Measurements from ENCODE around the gene ZNF43.
"Not testable (repeated sequence)": the region's sequence is repeated elsewhere in the genome, so short reads cannot be mapped to it uniquely, and the experiment has no call there.

Gene ZNF43

DNA sequence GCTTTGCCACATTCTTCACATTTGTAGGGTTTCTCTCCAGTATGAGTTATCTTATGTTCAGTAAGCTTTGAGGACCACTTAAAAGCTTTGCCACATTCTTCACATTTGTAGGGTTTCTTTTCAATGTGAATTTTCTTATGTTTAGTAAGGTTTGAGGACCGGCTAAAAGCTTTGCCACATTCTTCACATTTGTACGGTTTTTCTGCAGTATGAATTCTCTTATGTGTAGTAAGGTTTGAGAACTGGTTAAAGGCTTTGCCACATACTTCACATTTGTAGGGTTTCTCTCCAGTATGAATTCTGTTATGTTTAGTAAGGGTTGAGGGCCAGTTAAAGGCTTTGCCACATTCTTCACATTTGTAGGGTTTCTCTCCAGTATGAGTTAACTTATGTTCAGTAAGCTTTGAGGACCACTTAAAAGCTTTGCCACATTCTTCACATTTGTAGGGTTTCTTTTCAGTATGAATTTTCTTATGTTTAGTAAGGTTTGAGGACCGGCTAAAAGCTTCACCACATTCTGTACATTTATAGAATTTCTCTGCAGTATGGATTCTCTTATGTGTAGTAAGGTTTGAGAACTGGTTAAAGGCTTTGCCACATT is 27.5 kb downstream of the ZNF43 start:
- not testable (repeated sequence) for DNase-seq (ENCODE audit: low read depth)

DNA sequence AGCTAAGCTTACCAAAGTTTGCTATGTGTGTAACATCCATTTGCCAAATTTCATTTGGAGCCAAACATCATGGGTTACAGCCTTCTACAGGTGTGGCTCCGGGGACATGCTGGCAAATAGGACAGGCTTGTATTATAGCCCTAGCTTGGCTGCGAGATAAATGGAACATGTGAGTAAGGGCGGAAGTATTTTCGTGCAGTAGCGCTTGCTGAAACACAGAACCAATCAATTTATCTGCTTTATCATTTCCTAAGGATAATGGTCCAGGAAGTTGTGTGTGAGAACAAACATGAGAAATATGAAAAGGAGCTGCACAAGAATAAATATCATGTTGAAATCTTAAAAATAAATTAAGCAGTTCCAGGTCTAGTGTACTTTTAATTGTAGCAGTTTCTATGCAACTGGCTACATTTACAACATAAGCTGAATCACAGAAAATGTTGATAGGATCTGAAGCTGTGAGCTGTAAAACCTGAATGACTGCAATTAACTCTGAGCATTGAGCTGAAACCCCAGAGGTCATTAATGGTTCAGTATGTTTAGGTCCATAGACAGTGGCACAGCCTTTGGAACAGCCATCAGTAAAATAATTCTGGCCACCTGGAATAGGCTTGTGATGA is 46.4 kb downstream of the ZNF43 start:
- no peak for DNase-seq (ENCODE audit: low read depth)

GRCh38 chr19:21786936-21787335 is 49.0 kb downstream of the ZNF43 start:
- DNase-seq (ENCODE audit: low read depth): no peak

DNA sequence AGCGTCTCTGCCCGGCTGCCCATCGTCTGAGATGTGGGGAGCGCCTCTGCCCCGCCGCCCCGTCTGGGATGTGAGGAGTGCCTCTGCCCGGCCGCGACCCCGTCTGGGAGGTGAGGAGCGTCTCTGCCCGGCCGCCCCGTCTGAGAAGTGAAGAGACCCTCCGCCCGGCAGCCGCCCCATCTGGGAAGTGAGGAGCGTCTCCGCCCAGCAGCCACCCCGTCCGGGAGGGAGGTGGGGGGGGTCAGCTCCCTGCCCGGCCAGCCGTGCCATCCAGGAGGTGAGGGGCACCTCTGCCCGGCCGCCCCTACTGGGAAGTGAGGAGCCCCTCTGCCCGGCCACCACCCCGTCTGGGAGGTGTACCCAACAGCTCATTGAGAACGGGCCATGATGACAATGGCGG is 60.2 kb downstream of the ZNF43 start:
- DNase-seq (ENCODE audit: low read depth): not testable (repeated sequence)

DNA sequence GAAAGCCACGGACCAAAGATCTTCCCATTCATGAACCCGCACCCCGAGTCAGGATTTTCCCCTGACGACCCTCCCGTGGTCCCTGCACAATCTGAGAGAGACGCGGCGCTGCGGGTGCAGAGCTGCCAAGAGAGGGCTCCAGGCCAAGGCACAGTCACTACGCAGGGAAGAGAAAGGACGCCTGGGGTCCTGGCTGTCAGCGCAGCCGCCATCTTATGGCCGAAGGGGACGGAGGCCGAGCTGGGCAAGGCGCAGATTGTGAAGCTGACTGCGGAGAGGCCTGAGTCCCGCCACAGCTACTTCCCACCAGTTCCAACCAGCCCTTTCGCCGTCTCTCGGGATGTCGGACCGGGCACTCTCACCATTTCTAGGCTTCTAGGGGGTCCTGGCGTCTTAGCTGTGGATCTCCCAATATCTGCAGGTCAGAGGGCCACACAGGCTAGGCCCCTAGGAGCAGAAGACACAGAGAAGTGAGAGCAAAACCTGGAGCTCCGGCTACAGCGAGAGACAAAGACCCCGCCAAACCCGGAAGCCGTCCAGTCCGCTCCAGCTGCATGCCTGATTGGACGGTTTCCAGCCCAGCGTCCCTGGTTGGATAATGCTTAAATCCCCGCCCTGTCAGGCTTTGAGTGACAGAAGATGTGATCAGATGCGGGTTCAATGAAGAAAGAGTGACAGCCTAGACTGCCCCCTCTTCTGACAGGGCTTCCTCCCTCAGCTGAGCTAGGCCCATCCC is 68.7 kb downstream of the ZNF43 start, which contains the start of gene ZNF100:
Gene ZNF100, minus strand, starts transcription at position 515 of the 736 bp plus-strand sequence. Its CDS starts 150 bp downstream, at position 365.
- peak; percentile 81 for DNase-seq (ENCODE audit: low read depth)

DNA sequence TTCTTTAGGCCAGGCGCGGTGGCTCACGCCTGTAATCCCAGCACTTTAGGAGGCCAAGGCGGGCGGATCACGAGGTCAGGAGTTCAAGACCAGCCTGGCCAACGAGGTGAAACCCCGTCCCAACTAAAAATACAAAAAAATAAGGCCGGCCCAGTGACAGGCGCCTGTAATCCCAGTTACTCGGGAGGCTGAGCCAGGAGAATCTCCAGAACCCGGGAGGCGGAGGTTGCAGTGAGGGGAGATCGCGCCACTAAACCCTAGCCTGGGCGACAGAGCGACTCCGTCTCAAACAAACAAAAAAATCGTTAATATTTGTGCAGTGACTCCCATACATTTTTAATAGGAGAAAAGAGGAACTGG is 69.3 kb downstream of the ZNF43 start:
- DNase-seq (ENCODE audit: low read depth): not testable (repeated sequence)

- DNase-seq (ENCODE audit: low read depth): no peak
Observed at GRCh38 chr19:21765151-21765550, 70.8 kb downstream of the ZNF43 start.

- DNase-seq (ENCODE audit: low read depth): not testable (repeated sequence)
Observed at GRCh38 chr19:21761547-21761946, 74.4 kb downstream of the ZNF43 start.

DNA sequence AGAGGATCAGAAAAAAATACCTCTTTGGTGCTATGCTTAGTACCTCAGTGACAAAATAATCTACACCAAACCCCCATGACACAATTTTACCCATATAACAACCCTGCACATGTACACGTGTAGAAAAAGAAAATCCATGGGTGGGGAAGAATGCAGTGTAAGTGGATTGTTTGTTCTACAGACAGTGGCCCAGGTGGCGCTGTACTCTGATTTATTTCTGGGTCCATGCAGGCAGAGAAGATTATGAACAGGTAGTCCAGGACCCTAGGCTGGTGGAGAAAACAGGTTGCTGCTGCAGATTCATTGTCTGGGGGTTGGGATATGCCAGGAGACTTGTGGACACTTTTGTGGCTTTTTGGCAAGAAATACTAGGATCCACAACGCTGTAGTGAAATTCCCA is 77.7 kb downstream of the ZNF43 start:
- DNase-seq (ENCODE audit: low read depth): no peak

DNA sequence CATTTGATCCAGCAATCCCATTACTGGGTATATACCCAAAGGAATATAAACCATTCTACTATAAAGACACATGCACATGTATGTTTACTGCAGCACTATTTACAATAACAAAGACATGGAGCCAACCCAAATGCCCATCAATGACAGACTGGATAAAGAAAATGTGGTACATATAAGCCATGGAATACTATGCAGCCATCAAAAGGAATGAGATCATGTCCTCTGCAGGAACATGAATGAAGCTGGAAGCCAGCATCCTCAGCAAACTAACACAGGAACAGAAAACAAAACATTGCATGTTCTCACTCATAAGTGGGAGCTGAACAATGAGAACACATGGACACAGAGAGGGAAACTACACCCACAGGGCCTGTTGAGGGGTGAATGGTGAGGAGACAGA is 80.4 kb downstream of the ZNF43 start:
- not testable (repeated sequence) for DNase-seq (ENCODE audit: low read depth)

Measured in stimulated activated CD4-positive, alpha-beta T cell treated with anti-CD3 and anti-CD28 coated beads, Interleukin-2, amount 100 ng/mL, for 4 hours (primary cell).